Heart right ventricle (tissue), 16 donors: ENCODE results near the gene NFATC2IP. TPM values are rescaled to one million over a fixed set of nuclear protein-coding genes. Genes with fewer than 3 reads are reported as not detected.

ENCODE experiments used
- ATAC-seq, 8 donors: fragments of 200-7000 bp; cut with Tn5 transposase; one replicate each; pipeline ENCODE4 v1.9.1; 2020; ENCODE audit warnings: mild to moderate bottlenecking in 8 of 8, moderate library complexity in 8 of 8, moderate number of reproducible peaks in 1 of 8
- DNase-seq, 2 donors: peaks; one replicate each; pipeline ENCODE4 v3.0.0-alpha.2; 2020
- H3K27ac ChIP-seq, 10 donors: fragments of 200-600 bp; sonication (generic) in 2 of 10; one replicate each; pipeline versions ENCODE4 v1.5.0 to v1.8.0; 2020 to 2022; ENCODE audit warnings: mild to moderate bottlenecking in 3 of 10
- H3K27me3 ChIP-seq, 7 donors: fragments of 200-600 bp; one replicate each; pipeline ENCODE4 v1.8.0; 2021 to 2022; ENCODE audit warnings: mild to moderate bottlenecking in 2 of 7
- H3K36me3 ChIP-seq, 9 donors: fragments of 200-600 bp; sonication (generic) in 1 of 9; one replicate each; pipeline versions ENCODE4 v1.5.0 to v1.8.0; 2020 to 2022; ENCODE audit warnings: mild to moderate bottlenecking in 2 of 9
- H3K4me1 ChIP-seq, 9 donors: fragments of 200-600 bp; sonication (generic) in 1 of 9; one replicate each; pipeline versions ENCODE4 v1.5.0 to v1.8.0; 2020 to 2022; ENCODE audit warnings: mild to moderate bottlenecking in 4 of 9
- H3K4me3 ChIP-seq, 10 donors: fragments of 200-600 bp; sonication (generic) in 2 of 10; one replicate each; pipeline versions ENCODE4 v1.5.0 to v1.8.0; 2020 to 2022; ENCODE audit warnings: mild to moderate bottlenecking in 7 of 10, moderate library complexity in 2 of 10
- H3K9me3 ChIP-seq, 11 donors: fragments of 200-600 bp in 10 of 11; sonication (generic) in 2 of 11; one replicate each; pipeline versions ENCODE4 v1.5.0 to v1.8.0; 2013 to 2022; ENCODE audit warnings: mild to moderate bottlenecking in 2 of 11, control low read depth in 1 of 11, moderate library complexity in 1 of 11
- CTCF ChIP-seq, 9 donors: fragments of 200-600 bp; sonication (generic) in 2 of 9; IDR thresholded peaks; one replicate each; pipeline versions ENCODE4 v1.5.0 to v1.8.0; 2021 to 2022; ENCODE audit warnings: antibody characterized with exemption in 9 of 9, mild to moderate bottlenecking in 5 of 9, moderate library complexity in 1 of 9
- WGBS, 2 donors: extraction: QIAGEN DNeasy Blood & Tissue Kit; methylation state at CpG; one replicate each; pipeline ENCODE4 v1.1.7; 2013; ENCODE audit warnings: inconsistent platforms in 1 of 2; 5-methylcytosine and 5-hydroxymethylcytosine counted together
- intact Hi-C, 10 donors: fragments of 100-400 bp; cut with DNase I; formaldehyde crosslinking; loops; one replicate each; pipeline versions ENCODE4 v1.11.1 to v1.14.2; 2022
- polyA plus RNA-seq, 2 donors: library from polyadenylated mRNA; stranded (reverse); fragments of 200-250 nt; gene quantifications; one replicate each; pipeline ENCODE4 v1.2.3, GENCODE V29; 2013
- total RNA-seq, 10 donors: library from RNA; stranded (reverse); fragmentation: NEBNext Ultra II Directional in 3 of 10; extraction: Animal tissue kit (Norgen Biotek cat#: 25700) in 3 of 10; gene quantifications; one replicate each; pipeline versions ENCODE4 v1.2.1 to v1.2.4, GENCODE V29; 2021 to 2023
- donor health status: Arrhythmogenic right ventricular cardiomyopathy.
- donor health status: ischemic (EF 13 %, LVEDD 7.1; RV severe dilation, severe dysfunction).
- donor health status: healthy with polysubstance abuse.
- donor health status: DM: no; HTN: yes; CAD: no.
- donor health status: DM: no; HTN: no; CAD: no.
- donor health status: ischemic (EF 25% LVEDD 6.9; RV normal size, moderate dysfunction).
- donor health status: ischemic (EF 25% LVEDD 5.7; RV mildly dilated, moderate dysfunction).
- donor health status: healthy.
- donor health status: DM: yes; HTN: yes; CAD: no.
- donor health status: Ischemic cardiomyopathy.
- donor health status: ischemic (EF 35%, LVEDD 5.7; RV mildly dilated, moderate dysfunction).
- donor health status: nonischemic (EF 11% LVEDD 7.7; RV severe dilation, severe dysfunction).
- donor health status: DM: yes; HTN: yes; CAD: no.
- donor health status: PGD.
- donor health status: ischemic (EF 29% LVEDD 5.4; RV normal size, mild dysfunction).
- donor health status: nonischemic (EF 23%, LVEDD 6.1; RV moderate dilation, normal function).

Gene NFATC2IP
- total and polyA plus RNA-seq, 12 donors: 13.8 to 24.4 (median 17.0) TPM

DNA sequence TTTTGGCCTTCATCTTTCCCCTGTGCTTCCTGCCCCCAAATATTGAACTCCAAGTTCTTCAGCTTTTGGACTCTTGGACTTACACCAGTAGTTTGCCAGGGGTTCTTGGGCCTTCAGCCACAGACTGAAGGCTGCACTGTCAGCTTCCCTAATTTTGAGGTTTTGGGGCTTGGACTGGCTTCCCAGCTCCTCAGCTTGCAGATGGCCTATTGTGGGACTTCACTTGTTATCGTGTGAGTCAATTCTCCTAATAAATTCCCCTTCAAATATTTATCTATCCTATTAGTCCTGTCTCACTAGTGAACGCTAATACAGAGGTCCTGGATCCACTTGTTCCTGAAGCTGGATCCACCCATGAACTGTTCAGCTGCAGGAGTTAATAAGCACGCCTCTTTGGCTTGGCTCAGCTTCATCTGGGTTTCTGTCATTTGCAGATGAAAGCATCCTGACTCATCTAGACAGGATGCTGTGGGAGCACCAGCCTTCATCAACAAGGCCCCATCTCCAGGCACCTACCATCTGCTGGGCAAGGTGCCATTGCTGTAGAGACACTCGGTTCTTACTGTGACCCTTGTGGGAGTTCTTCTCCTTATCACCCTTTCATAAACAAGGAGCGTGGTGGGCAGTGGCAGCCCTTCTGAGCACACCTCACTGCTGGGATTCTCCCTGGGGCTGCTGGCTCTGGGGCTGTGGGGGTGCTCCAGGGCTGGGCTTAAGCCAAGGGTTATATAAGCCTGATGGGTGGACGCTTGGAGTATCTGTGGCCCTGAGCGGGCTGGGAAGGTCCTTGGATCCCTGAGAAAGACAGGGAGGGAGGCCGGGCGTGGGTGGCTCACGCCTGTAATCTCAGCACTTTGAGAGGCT lies 57.2 kb downstream of the NFATC2IP start:
- Histone ChIP-seq H3K4me1 (peaks cover 0 to 28% (median 0%) of the 10 kb centered on the region in 9 donors), H3K36me3 (no peaks in the 10 kb centered on the region), H3K27me3 (peaks cover 0 to 10% (median 0%) of the 10 kb centered on the region in 7 donors), H3K27ac (peak overlapping the region in 1 of 10 donors; percentile 51), H3K9me3 (no peaks in the 10 kb centered on the region), H3K4me3 (no peak overlapping the region)
- ATAC-seq (no peak), DNase-seq (no peak)
- WGBS, 2 donors: 69 to 72% methylated on average over 10 of the region's 10 CpGs
- no peak for TF ChIP-seq CTCF (IDR thresholded peaks at IDR 0.05)
- intact Hi-C loops: no loop called here

DNA sequence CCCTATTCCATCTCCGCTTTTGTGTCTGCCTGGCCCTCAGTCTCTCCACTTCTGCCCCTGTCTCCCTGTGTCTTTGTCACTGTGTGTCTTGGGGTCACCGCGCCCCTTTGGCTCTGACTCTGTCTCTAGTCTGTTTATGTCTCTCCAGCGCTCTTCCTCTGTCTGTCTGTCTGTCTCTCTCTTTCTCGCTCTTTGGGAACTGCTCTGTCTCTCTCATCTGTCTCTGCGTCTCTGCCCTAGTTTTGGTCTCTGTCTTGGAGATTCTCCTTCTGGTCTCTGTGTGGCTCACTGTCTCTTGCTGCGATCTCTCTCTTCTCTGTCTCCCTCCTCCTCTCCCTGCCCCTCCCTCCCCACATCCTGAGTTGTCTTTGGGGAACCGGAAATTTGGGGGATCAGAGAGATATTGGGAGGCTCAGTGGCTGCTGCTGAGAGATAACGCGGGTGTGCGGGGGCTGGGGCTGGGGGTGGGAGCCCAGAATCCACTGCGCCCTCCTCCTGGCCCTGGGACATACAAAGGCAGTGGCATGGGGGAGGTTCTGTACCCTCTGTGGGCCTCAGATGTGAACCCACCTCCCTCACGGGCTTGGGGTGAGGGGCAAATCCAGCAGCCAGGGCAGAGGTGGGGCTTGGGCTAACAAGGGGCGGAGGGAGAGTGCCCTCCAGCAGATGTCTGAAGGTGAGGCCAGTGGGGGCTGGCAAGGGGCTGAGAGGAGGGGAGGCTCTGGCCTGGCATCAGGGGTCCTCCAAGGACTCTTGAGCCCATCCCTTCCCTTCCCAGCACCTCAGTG lies 58.5 kb downstream of the NFATC2IP start:
- Histone ChIP-seq H3K4me3 (no peak overlapping the region), H3K9me3 (no peaks in the 10 kb centered on the region), H3K27me3 (peaks cover 0 to 10% (median 0%) of the 10 kb centered on the region in 7 donors), H3K27ac (peak overlapping the region in 1 of 10 donors; percentile 14), H3K36me3 (no peaks in the 10 kb centered on the region), H3K4me1 (peaks cover 0 to 40% (median 0%) of the 10 kb centered on the region in 9 donors)
- TF ChIP-seq CTCF (IDR thresholded peaks at IDR 0.05): no peak
- WGBS, 2 donors: 52 to 59% methylated on average over 14 of the region's 14 CpGs
- no peak for ATAC-seq
- intact Hi-C loops: no loop called here
- no peak for DNase-seq

DNA sequence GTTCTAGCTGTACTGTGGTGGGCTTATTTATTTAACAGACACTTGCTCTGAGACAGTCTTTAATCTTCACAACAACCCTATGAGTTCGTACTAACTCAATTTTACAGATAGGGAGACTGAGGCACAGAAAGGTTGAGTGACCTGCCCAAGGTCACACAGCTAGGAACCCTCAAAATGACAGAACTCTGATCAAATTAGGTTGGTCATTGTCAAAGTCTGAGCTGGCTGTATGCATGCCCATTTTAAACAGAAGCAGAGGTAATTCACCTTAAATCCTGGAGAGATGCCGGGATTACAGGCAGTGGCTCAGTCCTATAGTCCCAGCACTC lies 59.1 kb downstream of the NFATC2IP start:
- no peak for DNase-seq
- H3K4me1 ChIP-seq: peaks cover 0 to 40% (median 0%) of the 10 kb centered on the region in 9 donors
- H3K27ac ChIP-seq: no peak overlapping the region
- intact Hi-C loops: no loop called here
- no peak for TF ChIP-seq CTCF (IDR thresholded peaks at IDR 0.05)
- WGBS, 2 donors: 82 to 86% methylated on average over 2 of the region's 2 CpGs
- peaks cover 0 to 10% (median 0%) of the 10 kb centered on the region in 7 donors for H3K27me3 ChIP-seq
- no peaks in the 10 kb centered on the region for H3K9me3 ChIP-seq
- ATAC-seq: no peak
- H3K4me3 ChIP-seq: no peak overlapping the region
- H3K36me3 ChIP-seq: no peaks in the 10 kb centered on the region

DNA sequence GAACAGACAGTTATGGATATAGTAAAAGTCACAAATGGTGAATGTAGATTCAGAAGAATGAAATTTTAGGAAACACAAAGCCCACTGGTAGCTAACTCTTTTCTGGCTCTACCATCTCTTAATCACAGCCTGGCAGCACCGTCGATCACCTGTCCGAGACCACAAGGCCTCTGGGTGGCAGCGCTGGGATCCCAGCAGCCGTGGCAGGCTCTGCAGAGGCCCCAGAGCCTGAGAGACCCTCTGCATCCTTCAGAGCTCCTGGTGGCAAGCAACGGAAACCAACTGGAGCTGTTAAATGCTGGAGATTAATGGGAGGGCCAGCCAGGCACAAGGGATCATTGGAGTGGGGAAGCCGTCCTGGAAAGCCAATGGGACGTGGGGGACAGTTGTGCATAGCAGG lies 60.4 kb downstream of the NFATC2IP start:
- TF ChIP-seq CTCF (IDR thresholded peaks at IDR 0.05): no peak
- H3K36me3 ChIP-seq: no peaks in the 10 kb centered on the region
- no peak for DNase-seq
- H3K4me3 ChIP-seq: no peak overlapping the region
- H3K27ac ChIP-seq: no peak overlapping the region
- H3K27me3 ChIP-seq: peaks cover 0 to 10% (median 0%) of the 10 kb centered on the region in 7 donors
- intact Hi-C loops: no loop called here
- no peaks in the 10 kb centered on the region for H3K9me3 ChIP-seq
- WGBS, 2 donors: 58 to 61% methylated on average over 8 of the region's 8 CpGs
- no peak for ATAC-seq
- peaks cover 0 to 40% (median 0%) of the 10 kb centered on the region in 9 donors for H3K4me1 ChIP-seq
